GM12875 (cell line): ENCODE results near the gene MAP3K14.

Source experiments
- H3K4me3 ChIP-seq: one replicate; pipeline ENCODE4 v1.5.1; 2011; ENCODE audit warnings: low read depth, low read length, control low read depth
- CTCF ChIP-seq: IDR thresholded peaks from 2 replicates; pipeline ENCODE4 v1.5.1; 2011; ENCODE audit warnings: low read depth, mild to moderate bottlenecking, control low read depth, inconsistent platforms, low read length, moderate library complexity, borderline replicate concordance; ENCODE audit not compliant: insufficient read depth

The MAP3K14 gene

GRCh38 chr17:45338996-45339535 is 22.2 kb upstream of the MAP3K14 start:
- no peak for TF ChIP-seq CTCF
- H3K4me3 ChIP-seq, result no peak overlapping the region

GRCh38 chr17:45338023-45338781 is 21.4 kb upstream of the MAP3K14 start:
- TF ChIP-seq CTCF, result no peak
- H3K4me3 ChIP-seq, result no peak overlapping the region

GRCh38 chr17:45336390-45337182 is 19.8 kb upstream of the MAP3K14 start:
- no peak overlapping the region for H3K4me3 ChIP-seq
- TF ChIP-seq CTCF, result no peak

- TF ChIP-seq CTCF, result no peak
- H3K4me3 ChIP-seq, result no peak overlapping the region
These were observed 18.9 kb upstream of the MAP3K14 start for GRCh38 chr17:45335721-45336120.

GRCh38 chr17:45334701-45335677 is 18.2 kb upstream of the MAP3K14 start:
- TF ChIP-seq CTCF, result no peak
- H3K4me3 ChIP-seq, result no peak overlapping the region

GRCh38 chr17:45334231-45334630 is 17.4 kb upstream of the MAP3K14 start:
- no peak for TF ChIP-seq CTCF

More at GRCh38 chr17:45334231-45334630, 17.4 kb upstream of the MAP3K14 start:
- no peak overlapping the region for H3K4me3 ChIP-seq
